HG03432 (cell line): ENCODE data around the gene ARHGEF17.

ENCODE experiments used
- ATAC-seq: cut with Tn5 transposase; IDR thresholded peaks from one replicate; pipeline ENCODE4 v1.9.1; 2021; ENCODE audit warnings: mild to moderate bottlenecking, moderate library complexity; ENCODE audit not compliant: unreplicated experiment

Gene ARHGEF17

GRCh38 chr11:73355109-73355508, 47.0 kb downstream of the ARHGEF17 start:
- ATAC-seq: no peak

DNA sequence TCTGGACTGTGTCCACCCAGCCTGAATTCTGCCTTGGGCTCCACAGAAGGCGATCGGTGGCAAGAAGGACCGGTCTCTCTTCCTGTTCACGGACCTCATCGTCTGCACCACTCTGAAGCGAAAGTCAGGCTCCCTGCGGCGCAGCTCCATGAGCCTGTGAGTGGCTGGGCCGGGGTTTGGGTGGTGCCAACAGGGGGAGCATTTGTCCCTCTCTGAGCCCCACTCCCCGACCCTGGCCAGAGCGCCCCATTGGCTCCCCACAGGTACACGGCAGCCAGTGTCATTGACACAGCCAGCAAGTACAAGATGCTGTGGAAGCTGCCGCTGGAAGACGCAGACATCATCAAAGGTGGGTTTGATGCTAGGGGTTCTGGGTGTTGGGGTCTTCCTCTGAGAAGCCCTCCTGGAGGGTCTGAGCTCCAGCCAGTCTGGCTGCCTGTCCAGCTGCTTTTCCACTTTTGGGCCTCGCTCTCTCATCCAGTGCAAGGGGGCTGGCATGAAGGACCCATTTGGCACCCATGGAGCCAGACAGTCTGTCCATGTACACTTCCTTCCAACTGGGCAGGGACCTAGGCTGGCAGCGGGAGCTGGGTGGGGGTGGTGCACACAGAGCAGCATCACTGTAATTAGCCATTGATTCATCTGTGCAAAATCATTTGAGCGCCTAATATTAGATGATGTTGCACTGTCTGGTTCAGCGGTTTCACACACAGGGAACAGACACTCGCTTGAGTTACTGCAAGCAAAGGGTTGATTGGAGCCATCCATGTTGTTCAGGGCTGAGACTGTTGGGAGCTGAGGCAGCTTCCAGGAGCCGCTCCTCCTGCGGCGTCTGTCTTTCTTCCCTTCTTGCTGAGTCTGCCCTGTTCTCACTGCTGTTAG, 49.1 kb downstream of the ARHGEF17 start:
- no peak for ATAC-seq

GRCh38 chr11:73358071-73358470, 50.0 kb downstream of the ARHGEF17 start:
- ATAC-seq: no peak

- no peak for ATAC-seq
These were observed 51.3 kb downstream of the ARHGEF17 start for GRCh38 chr11:73359341-73359740.

DNA sequence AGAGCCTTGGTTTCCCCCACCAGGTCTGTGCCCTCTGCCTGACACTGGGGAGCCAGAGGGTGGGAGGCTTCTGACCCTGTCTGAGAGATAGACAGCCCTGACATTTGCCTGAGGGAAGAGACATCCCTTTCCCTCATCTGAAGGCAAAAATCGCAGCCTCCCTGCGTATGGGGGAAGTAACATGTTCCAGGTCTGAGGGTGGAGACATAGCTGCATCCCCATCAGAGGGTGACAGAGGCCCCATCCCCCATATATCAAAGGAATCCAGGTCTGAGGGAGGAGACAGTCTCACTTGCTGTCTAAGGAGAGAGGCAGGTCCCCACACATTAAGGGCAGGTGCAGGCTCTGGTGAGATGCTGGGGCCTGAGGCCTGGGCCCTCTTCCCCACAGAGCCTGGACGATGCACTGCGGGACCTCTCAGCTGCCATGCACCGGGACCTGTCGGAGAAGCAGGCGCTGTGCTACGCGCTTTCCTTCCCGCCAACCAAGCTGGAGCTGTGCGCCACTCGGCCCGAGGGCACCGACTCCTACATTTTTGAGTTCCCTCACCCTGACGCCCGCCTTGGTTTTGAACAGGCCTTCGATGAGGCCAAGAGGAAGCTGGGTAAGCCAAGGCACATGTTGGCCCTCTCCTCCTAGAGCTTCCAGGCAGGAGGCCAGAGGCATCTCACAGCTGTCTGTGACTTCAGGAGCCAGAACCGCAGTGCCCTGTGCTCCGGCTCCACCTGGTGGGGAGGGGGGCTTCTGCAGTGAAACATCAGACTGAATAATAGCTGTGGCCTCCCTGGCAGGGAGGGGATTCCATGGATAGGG, 52.1 kb downstream of the ARHGEF17 start:
- no peak for ATAC-seq

- no peak for ATAC-seq
These were observed 52.8 kb downstream of the ARHGEF17 start for GRCh38 chr11:73360743-73361369.

DNA sequence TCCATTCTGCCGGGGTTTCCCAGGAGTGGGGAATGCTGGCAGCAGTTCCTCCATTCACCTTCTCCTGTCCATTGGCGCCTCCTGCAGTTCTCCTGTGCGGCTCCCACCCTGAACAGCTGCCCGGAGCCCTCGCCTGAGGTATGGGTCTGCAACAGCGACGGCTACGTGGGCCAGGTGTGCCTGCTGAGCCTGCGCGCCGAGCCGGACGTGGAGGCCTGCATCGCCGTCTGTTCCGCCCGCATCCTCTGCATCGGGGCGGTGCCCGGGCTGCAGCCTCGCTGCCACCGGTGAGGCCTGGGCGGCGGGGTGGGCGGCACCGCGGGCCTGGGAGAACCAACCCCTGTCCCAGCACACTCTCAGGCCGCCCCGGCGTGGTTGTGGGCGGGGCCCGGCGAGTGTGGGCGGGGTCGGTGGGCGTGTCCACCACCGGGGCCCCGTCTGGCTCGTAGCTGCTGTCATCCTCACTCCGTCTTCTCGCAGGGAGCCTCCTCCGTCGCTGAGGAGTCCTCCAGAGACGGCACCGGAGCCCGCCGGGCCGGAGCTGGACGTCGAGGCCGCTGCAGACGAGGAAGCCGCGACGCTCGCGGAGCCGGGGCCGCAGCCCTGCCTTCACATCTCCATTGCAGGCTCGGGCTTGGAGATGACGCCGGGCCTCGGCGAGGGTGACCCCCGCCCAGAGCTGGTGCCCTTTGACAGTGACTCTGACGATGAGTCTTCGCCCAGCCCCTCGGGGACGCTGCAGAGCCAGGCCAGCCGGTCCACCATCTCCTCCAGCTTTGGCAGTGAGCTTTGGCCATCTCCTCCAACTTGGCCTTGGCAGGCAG, 54.1 kb downstream of the ARHGEF17 start:
- no peak for ATAC-seq

DNA sequence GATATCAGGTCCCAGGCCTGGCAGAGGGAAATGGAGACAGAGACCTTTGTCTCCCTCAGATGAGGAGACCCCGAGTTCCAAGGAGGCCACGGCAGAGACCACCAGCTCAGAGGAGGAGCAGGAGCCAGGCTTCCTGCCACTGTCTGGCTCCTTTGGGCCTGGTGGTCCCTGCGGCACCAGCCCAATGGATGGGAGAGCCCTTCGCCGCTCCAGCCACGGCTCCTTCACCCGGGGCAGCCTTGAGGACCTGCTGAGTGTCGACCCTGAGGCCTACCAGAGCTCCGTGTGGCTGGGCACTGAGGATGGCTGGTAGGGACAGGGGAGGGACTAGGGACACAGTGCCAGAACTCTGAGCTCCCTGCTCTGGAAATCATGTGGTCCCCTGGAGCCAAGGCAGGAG, 55.1 kb downstream of the ARHGEF17 start:
- no peak for ATAC-seq

- ATAC-seq: no peak
These were observed 57.5 kb downstream of the ARHGEF17 start for GRCh38 chr11:73365352-73366264.

- ATAC-seq: no peak
These were observed 58.2 kb downstream of the ARHGEF17 start for GRCh38 chr11:73366265-73366610.

DNA sequence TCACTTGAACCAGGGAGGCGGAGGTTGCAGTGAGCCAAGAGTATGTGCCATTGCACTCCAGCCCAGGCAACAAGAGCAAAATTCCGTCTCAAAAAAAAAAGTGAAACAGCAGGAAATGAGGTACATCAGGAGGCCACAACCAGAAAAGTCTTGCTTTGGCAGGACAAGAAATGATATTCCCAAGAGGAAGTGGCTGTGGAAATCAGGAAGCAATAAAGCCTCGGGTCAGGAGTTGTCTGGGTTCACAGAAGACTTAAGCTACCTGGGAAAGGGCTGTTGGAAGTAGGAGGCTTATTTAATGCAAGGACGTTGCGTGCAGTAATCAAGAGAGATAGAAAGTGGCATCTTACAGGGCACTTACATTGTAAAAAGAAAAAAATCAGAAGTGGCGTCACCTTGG, 58.9 kb downstream of the ARHGEF17 start:
- no peak for ATAC-seq

- no peak for ATAC-seq
These were observed 59.5 kb downstream of the ARHGEF17 start for GRCh38 chr11:73367482-73368024.

DNA sequence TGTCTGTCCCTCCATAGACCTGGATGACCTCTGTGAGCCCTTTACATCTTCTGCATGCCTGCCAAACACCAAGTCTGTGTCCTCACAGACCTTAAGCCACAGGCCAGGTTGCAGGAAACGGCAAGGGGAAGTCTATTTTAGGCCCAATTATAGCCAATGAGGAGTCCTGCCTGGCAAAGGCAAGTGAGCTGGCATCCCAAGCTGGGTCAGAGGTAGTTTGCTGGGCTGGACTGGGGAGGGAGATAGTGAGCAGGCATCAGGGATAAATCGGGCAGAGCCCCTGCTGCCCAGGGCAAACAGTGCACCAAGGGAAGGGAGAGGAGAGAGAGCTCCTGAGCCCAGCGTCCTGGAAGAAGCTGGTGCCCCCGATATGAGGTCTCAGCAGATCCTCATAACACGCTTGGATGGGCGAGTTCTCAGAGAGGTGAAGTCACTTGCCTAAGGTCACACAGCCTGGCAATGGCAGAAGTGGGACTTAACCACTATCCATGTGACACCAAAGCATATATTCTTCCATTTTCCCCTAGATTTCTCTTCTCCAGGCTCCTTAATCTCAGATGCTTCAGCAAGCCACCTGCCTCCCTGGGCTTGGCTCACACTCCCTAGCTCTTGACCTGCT, 64.4 kb downstream of the ARHGEF17 start:
- ATAC-seq: no peak

- no peak for ATAC-seq
These were observed 66.1 kb downstream of the ARHGEF17 start for GRCh38 chr11:73374151-73374550.

DNA sequence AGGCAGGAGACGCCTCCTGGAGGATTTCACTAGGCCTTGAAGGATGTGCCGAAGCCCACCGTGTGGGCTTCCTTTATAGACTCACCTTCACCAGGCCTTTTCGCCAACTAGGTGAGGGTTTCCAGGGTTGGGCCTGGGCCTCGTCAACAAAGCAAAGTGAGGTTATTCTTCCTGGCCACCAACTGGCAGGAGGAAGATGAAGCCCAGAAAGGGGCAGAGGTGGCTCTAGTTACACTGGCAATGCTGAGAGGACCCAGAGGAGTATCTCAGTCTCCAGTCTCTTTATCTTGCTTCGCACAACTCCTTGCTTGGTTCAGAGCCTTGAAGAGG, 67.7 kb downstream of the ARHGEF17 start:
- ATAC-seq: no peak

- ATAC-seq: peak; percentile 80
These were observed 68.2 kb downstream of the ARHGEF17 start, which contains the start of gene RELT for GRCh38 chr11:73376160-73376802. Gene RELT (plus strand): TSS chr11:73376399. CDS start chr11:73389137, 12,738 bp downstream.

DNA sequence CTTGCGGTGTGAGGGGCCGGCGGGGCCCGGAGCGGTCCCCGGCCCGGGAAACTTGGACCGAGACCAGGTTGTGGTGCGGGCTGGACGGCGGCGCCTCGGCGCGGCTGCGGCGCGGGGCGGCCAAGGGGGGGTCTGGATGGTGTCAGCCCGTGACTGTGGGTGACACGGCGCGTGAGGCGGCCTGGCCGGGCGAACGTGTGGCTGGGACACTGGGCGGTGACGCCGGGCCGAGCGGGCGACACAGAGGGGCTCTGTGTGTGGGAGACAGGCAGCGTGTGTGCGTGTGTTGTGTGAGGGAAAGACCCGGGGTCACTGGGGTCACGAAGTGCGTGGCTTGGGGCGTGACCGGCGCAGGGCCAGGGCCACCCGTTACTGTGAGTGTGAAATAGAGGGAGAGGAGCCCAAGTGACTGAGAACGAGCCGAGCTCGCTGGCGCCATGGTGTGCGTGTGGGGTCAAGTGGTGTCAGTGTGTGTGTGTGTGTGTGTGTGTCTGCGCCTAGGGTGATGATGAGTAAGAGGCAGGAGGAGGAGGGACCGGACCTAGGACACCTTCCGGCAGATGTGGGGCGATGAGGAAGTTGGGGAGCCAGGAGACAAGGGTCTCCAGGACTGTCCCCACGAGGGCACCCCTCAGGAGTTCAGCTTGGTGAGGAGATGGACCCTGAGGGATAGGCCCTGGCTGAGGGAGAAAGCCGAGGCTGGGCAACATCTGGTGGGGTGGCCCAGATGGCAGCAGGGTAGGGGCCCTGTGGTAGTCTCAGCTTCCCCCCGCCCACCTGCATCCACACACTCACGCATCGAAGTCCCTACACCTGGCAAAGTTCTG, 68.9 kb downstream of the ARHGEF17 start:
- peak; percentile 15 for ATAC-seq
